Measurements from ENCODE around the gene PRR15L. TPM values are rescaled to one million over a fixed set of nuclear protein-coding genes. Genes with fewer than 3 reads are reported as not detected.

PRR15L gene
- total and polyA plus RNA-seq, 2 of the 8 experiments (the other 6 are each of a cell fraction or from before 2014, with no cell fraction given), result 0.26 to 1.1 TPM

GRCh38 chr17:47990962-47991731 is 33.5 kb upstream of the PRR15L start (continued):
- TF ChIP-seq CHD7 (IDR thresholded peaks at IDR 0.05; ENCODE audit: insufficient replicate concordance, low read length), result no peak
- TF ChIP-seq SUZ12 (IDR thresholded peaks at IDR 0.05; ENCODE audit: low read length), result peak; percentile 55; the same call in 1 of the 2 replicates

Data from H1 (cell line).